ENCODE results near the gene IL4. TPM values are rescaled to one million over a fixed set of nuclear protein-coding genes. Genes with fewer than 3 reads are reported as not detected.

IL4 gene
- total and polyA plus RNA-seq, 9 of the 15 experiments (the other 6 are each of a cell fraction or from before 2014, with no cell fraction given): 0.22 to 0.62 TPM; not detected in 7

- TF ChIP-seq ZNF57 (CRISPR knock-in tag; IDR thresholded peaks at IDR 0.05) (no peak), CEBPB (tag; IDR thresholded peaks at IDR 0.05) (no peak), ZNF134 (CRISPR knock-in tag; conservative IDR thresholded peaks at IDR 0.05) (no peak), DIDO1 (tag; IDR thresholded peaks at IDR 0.05; ENCODE audit: low read depth) (no peak), CBX2 (IDR thresholded peaks at IDR 0.05; ENCODE audit: insufficient read depth, low read length, poor library complexity, severe bottlenecking) (no peak), ZNF609 (CRISPR knock-in tag; IDR thresholded peaks at IDR 0.05; ENCODE audit: borderline replicate concordance) (no peak), ATF1 (CRISPR knock-in tag; IDR thresholded peaks at IDR 0.05) (no peak), ATF1 (tag; IDR thresholded peaks at IDR 0.05) (peak; percentile 69), PYGO2 (tag; IDR thresholded peaks at IDR 0.05) (0 out of 2 replicates have a peak, but pooled peaks have one; percentile 5), NCOA4 (IDR thresholded peaks at IDR 0.05; ENCODE audit: partially characterized antibody) (no peak), ZKSCAN8 (CRISPR knock-in tag; IDR thresholded peaks at IDR 0.05) (no peak), CGGBP1 (CRISPR knock-in tag; IDR thresholded peaks at IDR 0.05) (no peak), GATA2 (CRISPR knock-in tag; IDR thresholded peaks at IDR 0.05) (no peak)
- TF ChIP-seq, protein P1, sequence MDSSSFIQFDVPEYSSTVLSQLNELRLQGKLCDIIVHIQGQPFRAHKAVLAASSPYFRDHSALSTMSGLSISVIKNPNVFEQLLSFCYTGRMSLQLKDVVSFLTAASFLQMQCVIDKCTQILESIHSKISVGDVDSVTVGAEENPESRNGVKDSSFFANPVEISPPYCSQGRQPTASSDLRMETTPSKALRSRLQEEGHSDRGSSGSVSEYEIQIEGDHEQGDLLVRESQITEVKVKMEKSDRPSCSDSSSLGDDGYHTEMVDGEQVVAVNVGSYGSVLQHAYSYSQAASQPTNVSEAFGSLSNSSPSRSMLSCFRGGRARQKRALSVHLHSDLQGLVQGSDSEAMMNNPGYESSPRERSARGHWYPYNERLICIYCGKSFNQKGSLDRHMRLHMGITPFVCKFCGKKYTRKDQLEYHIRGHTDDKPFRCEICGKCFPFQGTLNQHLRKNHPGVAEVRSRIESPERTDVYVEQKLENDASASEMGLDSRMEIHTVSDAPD (CRISPR knock-in tag; IDR thresholded peaks at IDR 0.05): peak; percentile 34; the same call in 1 of the 2 replicates
- TF ChIP-seq, protein P2, sequence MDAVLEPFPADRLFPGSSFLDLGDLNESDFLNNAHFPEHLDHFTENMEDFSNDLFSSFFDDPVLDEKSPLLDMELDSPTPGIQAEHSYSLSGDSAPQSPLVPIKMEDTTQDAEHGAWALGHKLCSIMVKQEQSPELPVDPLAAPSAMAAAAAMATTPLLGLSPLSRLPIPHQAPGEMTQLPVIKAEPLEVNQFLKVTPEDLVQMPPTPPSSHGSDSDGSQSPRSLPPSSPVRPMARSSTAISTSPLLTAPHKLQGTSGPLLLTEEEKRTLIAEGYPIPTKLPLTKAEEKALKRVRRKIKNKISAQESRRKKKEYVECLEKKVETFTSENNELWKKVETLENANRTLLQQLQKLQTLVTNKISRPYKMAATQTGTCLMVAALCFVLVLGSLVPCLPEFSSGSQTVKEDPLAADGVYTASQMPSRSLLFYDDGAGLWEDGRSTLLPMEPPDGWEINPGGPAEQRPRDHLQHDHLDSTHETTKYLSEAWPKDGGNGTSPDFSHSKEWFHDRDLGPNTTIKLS (IDR thresholded peaks at IDR 0.05; ENCODE audit: borderline replicate concordance, low read depth): peak; percentile 41; the same call in 1 of the 2 replicates
Observed at GRCh38 chr5:132663771-132664695, 9.8 kb upstream of the IL4 start (continued).

All from K562 (cell line).